NB4 (cell line): ENCODE results near the gene ASCC1.
"Not testable (repeated sequence)": the region's sequence is repeated elsewhere in the genome, so short reads cannot be mapped to it uniquely, and the experiment has no call there.

ENCODE experiments used
- DNase-seq: peaks from one replicate; pipeline ENCODE4 v3.0.0; 2010; ENCODE audit warnings: low read depth
- H3K4me3 ChIP-seq: one replicate; pipeline ENCODE4 v1.5.1; 2011; ENCODE audit warnings: mild to moderate bottlenecking, low read depth, low read length, moderate library complexity
- CTCF ChIP-seq: IDR thresholded peaks from one replicate; pipeline ENCODE4 v1.5.1; 2012; ENCODE audit warnings: low read depth, low read length
- MAX ChIP-seq: IDR thresholded peaks from 2 replicates; pipeline ENCODE4 v1.6.1; 2011; ENCODE audit warnings: low read depth, low read length
- MYC ChIP-seq: IDR thresholded peaks from 2 replicates; pipeline ENCODE4 v1.6.1; 2011; ENCODE audit warnings: low read depth, low read length
- POLR2A ChIP-seq: IDR thresholded peaks from 2 replicates; pipeline ENCODE4 v1.6.1; 2011; ENCODE audit warnings: mild to moderate bottlenecking; ENCODE audit not compliant: insufficient read length; ENCODE audit errors: extremely low read depth

ASCC1 gene

GRCh38 chr10:72145657-72146056 lies 70.4 kb downstream of the ASCC1 start:
- no peak overlapping the region for H3K4me3 ChIP-seq
- no peak for DNase-seq
- TF ChIP-seq MAX (no peak), CTCF (no peak), POLR2A (no peak), MYC (no peak)

GRCh38 chr10:72140850-72141249 lies 75.2 kb downstream of the ASCC1 start:
- DNase-seq: no peak

GRCh38 chr10:72140174-72140573 lies 75.9 kb downstream of the ASCC1 start:
- no peak for DNase-seq
- TF ChIP-seq MYC: no peak
- no peak for TF ChIP-seq MAX
- no peak for TF ChIP-seq CTCF
- TF ChIP-seq POLR2A: no peak
- no peak overlapping the region for H3K4me3 ChIP-seq

More at GRCh38 chr10:72140850-72141249, 75.2 kb downstream of the ASCC1 start:
- no peak overlapping the region for H3K4me3 ChIP-seq
- no peak for TF ChIP-seq MAX
- no peak for TF ChIP-seq MYC
- TF ChIP-seq POLR2A: no peak
- TF ChIP-seq CTCF: no peak

GRCh38 chr10:72137583-72137982 lies 78.5 kb downstream of the ASCC1 start:
- no peak overlapping the region for H3K4me3 ChIP-seq
- TF ChIP-seq POLR2A (no peak), MAX (no peak), CTCF (no peak), MYC (no peak)
- DNase-seq: no peak

GRCh38 chr10:72136225-72136624 lies 79.9 kb downstream of the ASCC1 start:
- not testable (repeated sequence) for H3K4me3 ChIP-seq

GRCh38 chr10:72134785-72135767 lies 81.0 kb downstream of the ASCC1 start:
- TF ChIP-seq POLR2A: no peak
- no peak for TF ChIP-seq CTCF
- no peak for TF ChIP-seq MYC
- no peak for TF ChIP-seq MAX
- DNase-seq: no peak
- H3K4me3 ChIP-seq: no peak overlapping the region

More at GRCh38 chr10:72136225-72136624, 79.9 kb downstream of the ASCC1 start:
- DNase-seq: not testable (repeated sequence)
